ENCODE data around the gene GOLM1. TPM values are rescaled to one million over a fixed set of nuclear protein-coding genes. Genes with fewer than 3 reads are reported as not detected.
A peak's percentile ranks its signal among the peaks of the same experiment; 100 is the strongest.

The GOLM1 gene
- total RNA-seq, 1 experiment from 2014 or later, result 71.6 TPM

- Mint-ChIP-seq H3K27me3 (ENCODE audit: low read depth) (no peaks in the 10 kb centered on the region), H3K27ac (peak overlapping the region in 2 of 3 experiments; percentile 53 to 85; a peak in 1 of 7 replicates), H3K36me3 (ENCODE audit: insufficient read depth in 1 of 3, low read depth in 3 of 3) (peaks cover 0 to 6% (median 1%) of the 10 kb centered on the region in 3 experiments; a peak in 4 of 7 replicates), H3K4me1 (no peaks in the 10 kb centered on the region), H3K9me3 (no peaks in the 10 kb centered on the region; a peak in 1 of 5 replicates), H3K4me3 (no peak overlapping the region)
- peak overlapping the region; percentile 47 for H3K18ac ChIP-seq (ENCODE audit: insufficient read length, low read depth, low read length)
- H2AFZ ChIP-seq (ENCODE audit: low read length), result no peak overlapping the region
- no peaks in the 10 kb centered on the region for H3K9me3 ChIP-seq (ENCODE audit: control insufficient read depth, low read depth, low read length)
- no peak overlapping the region for H3K27ac ChIP-seq (ENCODE audit: insufficient read length, low read depth, low read length)
- H3K4me2 ChIP-seq (ENCODE audit: insufficient read depth, insufficient read length, low read length), result no peak overlapping the region
- H4K91ac ChIP-seq (ENCODE audit: insufficient read length, low read depth, low read length), result no peak overlapping the region
- no peak for DNase-seq
- H2BK12ac ChIP-seq (ENCODE audit: insufficient read length, low read depth, low read length), result no peak overlapping the region
- no peak overlapping the region for H3K23ac ChIP-seq (ENCODE audit: insufficient read length, low read depth, low read length)
- H4K5ac ChIP-seq (ENCODE audit: insufficient read length, low read depth, low read length), result no peak overlapping the region
- no peak overlapping the region for H3K9ac ChIP-seq (ENCODE audit: extremely low read depth, insufficient read length, low read length)
- no peak overlapping the region for H3K56ac ChIP-seq (ENCODE audit: insufficient read length, low read depth, low read length)
- no peak overlapping the region for H3K4ac ChIP-seq (ENCODE audit: low read depth, low read length)
- H3T11ph ChIP-seq (ENCODE audit: low read length), result no peak overlapping the region
- no peak overlapping the region for H2AK5ac ChIP-seq (ENCODE audit: insufficient read length, low read length)
- no peaks in the 10 kb centered on the region for H3K23me2 ChIP-seq (ENCODE audit: insufficient read length, low read depth, low read length, poor library complexity, severe bottlenecking)
- WGBS (ENCODE audit: extremely low coverage, insufficient read length, low lambda C conversion rate), result no CpG with 5 or more reads among the region's 14 CpGs
- no peaks in the 10 kb centered on the region for H4K20me1 ChIP-seq (ENCODE audit: control insufficient read depth, insufficient read depth, insufficient read length)
- no peak overlapping the region for H2BK5ac ChIP-seq (ENCODE audit: insufficient read length, low read length)
- H3K79me2 ChIP-seq (ENCODE audit: insufficient read depth, low read length), result no peaks in the 10 kb centered on the region
- H4K8ac ChIP-seq (replicated peaks; ENCODE audit: insufficient read length, low read depth, low read length), result no peak overlapping the region
- no peaks in the 10 kb centered on the region for H3K4me1 ChIP-seq (ENCODE audit: insufficient read depth, low read length)
- no peaks in the 10 kb centered on the region for H3K79me1 ChIP-seq (ENCODE audit: insufficient read depth, low read depth, low read length, poor library complexity, severe bottlenecking)
- no peak overlapping the region; the same call in 1 of the 2 replicates for H3K14ac ChIP-seq (ENCODE audit: insufficient read depth, low read length)
- H3K27me3 ChIP-seq (ENCODE audit: insufficient read depth, low read length), result no peaks in the 10 kb centered on the region
- no peak overlapping the region for H2BK15ac ChIP-seq (ENCODE audit: low read depth, low read length)
- no peak for TF ChIP-seq CTCF (conservative IDR thresholded peaks at IDR 0.05)
- no peak overlapping the region for H2BK120ac ChIP-seq (ENCODE audit: low read depth, low read length, poor library complexity, severe bottlenecking)
- no peak overlapping the region for H2BK20ac ChIP-seq (ENCODE audit: low read depth, low read length, poor library complexity, severe bottlenecking)
These were observed 53.2 kb downstream of the GOLM1 start for GRCh38 chr9:86046071-86046636.

Measured in H9 (cell line).